Thyroid gland (tissue), 4 donors: Measurements from ENCODE around the gene SCARF1.

Experiments
- CTCF ChIP-seq, 6 experiments: fragments of 200-600 bp in 3 of 6; fragments of 450-650 bp in 3 of 6; sonication (generic) in 3 of 6; IDR thresholded peaks; one replicate each; pipeline ENCODE4 v1.5.1; 2016 to 2019; ENCODE audit warnings: antibody characterized with exemption in 6 of 6, mild to moderate bottlenecking in 2 of 6, inconsistent platforms in 1 of 6, moderate library complexity in 1 of 6
- POLR2A ChIP-seq, 2 donors: fragments of 450-650 bp; IDR thresholded peaks; one replicate each; pipeline ENCODE4 v1.6.1; 2017; ENCODE audit warnings: antibody characterized with exemption in 2 of 2, mild to moderate bottlenecking in 2 of 2, moderate library complexity in 1 of 2

- TF ChIP-seq POLR2A (IDR thresholded peaks at IDR 0.05) (peak in 1 of 2 donors; percentile 34), CTCF (IDR thresholded peaks at IDR 0.05) (no peak)
These were observed 39.7 kb downstream of the SCARF1 start for GRCh38 chr17:1605681-1606351.
